ENCODE measurements around the gene ABCA1.

DNA sequence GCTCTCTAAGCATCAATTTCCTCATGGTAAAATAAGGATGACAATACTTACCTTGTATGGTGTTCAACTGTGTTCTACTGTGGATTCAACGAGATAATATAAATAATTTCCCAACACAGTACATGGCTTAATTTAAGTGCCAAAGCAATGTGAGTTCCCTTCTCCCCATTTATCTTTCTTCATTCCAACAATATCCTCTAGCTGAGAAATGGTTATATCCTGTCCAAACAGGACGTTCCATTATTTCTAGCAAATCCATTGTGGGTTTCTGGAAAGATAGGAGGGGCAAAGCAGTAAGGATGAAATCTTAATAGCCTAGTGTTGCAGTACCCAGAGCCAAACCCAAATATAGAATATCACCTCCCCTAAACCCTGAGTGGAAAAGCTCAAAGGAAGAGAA, 22.0 kb downstream of the ABCA1 start:
- TF ChIP-seq, protein P1, sequence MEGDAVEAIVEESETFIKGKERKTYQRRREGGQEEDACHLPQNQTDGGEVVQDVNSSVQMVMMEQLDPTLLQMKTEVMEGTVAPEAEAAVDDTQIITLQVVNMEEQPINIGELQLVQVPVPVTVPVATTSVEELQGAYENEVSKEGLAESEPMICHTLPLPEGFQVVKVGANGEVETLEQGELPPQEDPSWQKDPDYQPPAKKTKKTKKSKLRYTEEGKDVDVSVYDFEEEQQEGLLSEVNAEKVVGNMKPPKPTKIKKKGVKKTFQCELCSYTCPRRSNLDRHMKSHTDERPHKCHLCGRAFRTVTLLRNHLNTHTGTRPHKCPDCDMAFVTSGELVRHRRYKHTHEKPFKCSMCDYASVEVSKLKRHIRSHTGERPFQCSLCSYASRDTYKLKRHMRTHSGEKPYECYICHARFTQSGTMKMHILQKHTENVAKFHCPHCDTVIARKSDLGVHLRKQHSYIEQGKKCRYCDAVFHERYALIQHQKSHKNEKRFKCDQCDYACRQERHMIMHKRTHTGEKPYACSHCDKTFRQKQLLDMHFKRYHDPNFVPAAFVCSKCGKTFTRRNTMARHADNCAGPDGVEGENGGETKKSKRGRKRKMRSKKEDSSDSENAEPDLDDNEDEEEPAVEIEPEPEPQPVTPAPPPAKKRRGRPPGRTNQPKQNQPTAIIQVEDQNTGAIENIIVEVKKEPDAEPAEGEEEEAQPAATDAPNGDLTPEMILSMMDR (conservative IDR thresholded peaks at IDR 0.05; ENCODE audit: low read depth, low read length), result no peak
- no peak for TF ChIP-seq EZH2phosphoT487 (IDR thresholded peaks at IDR 0.05; ENCODE audit: borderline replicate concordance, low read length)

Measured in PC-3 (cell line).